HCT116 (cell line): ENCODE data around the gene C1orf52. TPM values are rescaled to one million over a fixed set of nuclear protein-coding genes. Genes with fewer than 3 reads are reported as not detected.

Experiments used
- ATAC-seq: fragments of 200-7000 bp; cut with Tn5 transposase; 2 replicates; pipeline ENCODE4 v1.9.1; 2020; ENCODE audit warnings: mild to moderate bottlenecking, moderate library complexity
- BruUV-seq: library from RNA; stranded (reverse); fragments of 400-500 nt; replicated peaks from 2 replicates; lab custom pipeline; 2021; lab: Mats Ljungman, UMichigan
- CTCF ChIA-PET: fragments of 300-600 bp; sonication (Branson Sonifier 250); formaldehyde crosslinking; loops from one replicate; lab custom pipeline; 2021; ENCODE audit warnings: antibody characterized with exemption; lab: Charles Lee
- POLR2A ChIA-PET: fragments of 300-600, 350-600 bp; sonication (Branson Sonifier 250); formaldehyde crosslinking; loops from one replicate; lab custom pipeline; 2021; ENCODE audit warnings: antibody characterized with exemption; lab: Charles Lee
- RAD21 ChIA-PET, 2 experiments: fragments of 300-600 bp; sonication (Branson Sonifier 250); formaldehyde crosslinking; loops; one replicate each; lab custom pipeline; 2023; ENCODE audit warnings: low total read pairs in 2 of 2; ENCODE audit not compliant: uncharacterized antibody in 2 of 2, unreplicated experiment in 2 of 2, low non-redundant PET in 1 of 2; lab: Charles Lee
- DNase-seq: peaks from one replicate; pipeline ENCODE4 v3.0.0-alpha.2; 2010; ENCODE audit warnings: low read depth, low spot score
- H2AFZ ChIP-seq: fragments of 200-600 bp; shearing (Covaris generic), sonication (generic); 2 replicates; pipeline ENCODE4 v1.6.1; 2017; ENCODE audit warnings: low read depth, mixed run types, mixed read lengths, antibody characterized with exemption, low read length; ENCODE audit not compliant: poor library complexity, severe bottlenecking
- H3K27ac ChIP-seq: 2 replicates; pipeline ENCODE4 v1.5.1; 2012; ENCODE audit warnings: low read depth, low read length
- H3K27me3 ChIP-seq: fragments of 200-600 bp; sonication (generic); 2 replicates; pipeline ENCODE4 v1.6.1; 2016; ENCODE audit warnings: mixed run types, low read length, mixed read lengths; ENCODE audit not compliant: insufficient read depth
- H3K36me3 ChIP-seq, 2 experiments: fragments of 200-500 bp in 1 of 2; fragments of 200-600 bp in 1 of 2; sonication (Bioruptor generic) in 1 of 2; sonication (generic) in 1 of 2; 2 replicates each; pipeline versions ENCODE4 v1.5.1 to v1.6.1; 2014 to 2016; ENCODE audit warnings: low read length in 2 of 2, inconsistent platforms in 1 of 2, mixed read lengths in 1 of 2, mixed run types in 1 of 2; ENCODE audit not compliant: insufficient read depth in 2 of 2, control insufficient read depth in 1 of 2
- H3K4me1 ChIP-seq, 2 experiments: fragments of 200-600 bp in 1 of 2; sonication (generic) in 1 of 2; 2 replicates each; pipeline versions ENCODE4 v1.5.1 to v1.6.1; 2012 to 2017; ENCODE audit warnings: low read length in 2 of 2, inconsistent platforms in 1 of 2, mild to moderate bottlenecking in 1 of 2, mixed read lengths in 1 of 2, mixed run types in 1 of 2, moderate library complexity in 1 of 2; ENCODE audit not compliant: insufficient read depth in 2 of 2, control insufficient read depth in 1 of 2
- H3K4me2 ChIP-seq: fragments of 200-600 bp; sonication (generic); 2 replicates; pipeline ENCODE4 v1.6.1; 2017; ENCODE audit warnings: mixed run types, low read length, mixed read lengths
- H3K4me3 ChIP-seq, 2 experiments: fragments of 200-600 bp in 1 of 2; sonication (generic) in 1 of 2; replicated peaks in 1 of 2; 2 replicates each; pipeline ENCODE4 v1.5.1; 2011 to 2016; ENCODE audit warnings: low read length in 2 of 2, control low read depth in 1 of 2, low read depth in 1 of 2, mild to moderate bottlenecking in 1 of 2, mixed read lengths in 1 of 2, mixed run types in 1 of 2
- H3K79me2 ChIP-seq: fragments of 200-600 bp; sonication (generic); 2 replicates; pipeline ENCODE4 v1.6.1; 2017; ENCODE audit warnings: mild to moderate bottlenecking, mixed run types, low read length, moderate library complexity, mixed read lengths; ENCODE audit not compliant: insufficient read depth
- H3K9ac ChIP-seq: fragments of 200-600 bp; sonication (generic); 2 replicates; pipeline ENCODE4 v1.6.1; 2016; ENCODE audit warnings: low read length, mixed read lengths
- H3K9me2 ChIP-seq: fragments of 200-600 bp; sonication (generic), shearing (Covaris generic); 2 replicates; pipeline ENCODE4 v1.6.1; 2017; ENCODE audit warnings: mixed run types, mild to moderate bottlenecking, moderate library complexity; ENCODE audit not compliant: insufficient read depth
- H3K9me3 ChIP-seq, 2 experiments: fragments of 200-500 bp in 1 of 2; fragments of 200-600 bp in 1 of 2; sonication (Bioruptor generic) in 1 of 2; sonication (generic) in 1 of 2; 2 replicates each; pipeline ENCODE4 v1.6.1; 2014 to 2017; ENCODE audit warnings: low read length in 2 of 2, mixed read lengths in 2 of 2, inconsistent platforms in 1 of 2, low read depth in 1 of 2, mild to moderate bottlenecking in 1 of 2, mixed run types in 1 of 2, moderate library complexity in 1 of 2; ENCODE audit not compliant: control insufficient read depth in 1 of 2, insufficient read depth in 1 of 2
- H4K20me1 ChIP-seq: fragments of 200-600 bp; sonication (generic), shearing (Covaris generic); 2 replicates; pipeline ENCODE4 v1.6.1; 2017; ENCODE audit warnings: mixed run types, mild to moderate bottlenecking, moderate library complexity; ENCODE audit not compliant: insufficient read depth
- CBX3 ChIP-seq: IDR thresholded peaks from 2 replicates; pipeline ENCODE4 v1.6.1; 2012; ENCODE audit warnings: low read depth
- CEBPB ChIP-seq: IDR thresholded peaks from 2 replicates; pipeline ENCODE4 v1.6.1; 2012; ENCODE audit warnings: low read depth
- EGR1 ChIP-seq: IDR thresholded peaks from 2 replicates; pipeline ENCODE4 v1.6.1; 2012; ENCODE audit warnings: low read depth
- ELF1 ChIP-seq: IDR thresholded peaks from 2 replicates; pipeline ENCODE4 v1.6.1; 2012; ENCODE audit warnings: low read depth, borderline replicate concordance
- EZH2phosphoT487 ChIP-seq: fragments of 200-600 bp; IDR thresholded peaks from 2 replicates; pipeline ENCODE4 v1.6.1; 2018; ENCODE audit warnings: antibody characterized with exemption, borderline replicate concordance
- FOSL1 ChIP-seq: IDR thresholded peaks from 2 replicates; pipeline ENCODE4 v1.6.1; 2012; ENCODE audit warnings: low read depth
- JUND ChIP-seq: IDR thresholded peaks from 2 replicates; pipeline ENCODE4 v1.6.1; 2012
- POLR2AphosphoS5 ChIP-seq: IDR thresholded peaks from 2 replicates; pipeline ENCODE4 v1.6.1; 2011; ENCODE audit warnings: mild to moderate bottlenecking, low read depth, low read length, moderate library complexity
- RAD21 ChIP-seq: IDR thresholded peaks from 2 replicates; pipeline ENCODE4 v1.6.1; 2012; ENCODE audit warnings: low read depth, mild to moderate bottlenecking
- SIN3A ChIP-seq: IDR thresholded peaks from 2 replicates; pipeline ENCODE4 v1.6.1; 2012; ENCODE audit warnings: low read depth
- SP1 ChIP-seq: IDR thresholded peaks from 2 replicates; pipeline ENCODE4 v1.6.1; 2012; ENCODE audit warnings: low read depth
- SRF ChIP-seq: IDR thresholded peaks from 2 replicates; pipeline ENCODE4 v1.6.1; 2012; ENCODE audit warnings: low read depth
- TCF7L2 ChIP-seq: IDR thresholded peaks from 2 replicates; pipeline ENCODE4 v1.7.0; 2011; ENCODE audit warnings: borderline replicate concordance, inconsistent platforms; ENCODE audit not compliant: insufficient read depth, insufficient read length; ENCODE audit errors: extremely low read depth
- ZNF274 ChIP-seq: fragments of 200-500 bp; sonication (Bioruptor generic); IDR thresholded peaks from 2 replicates; pipeline ENCODE4 v1.6.1; 2014; ENCODE audit warnings: mild to moderate bottlenecking, low read depth, low read length, inconsistent platforms
- intact Hi-C: fragments of 100-400 bp; cut with micrococcal nuclease; formaldehyde crosslinking; loops from 2 replicates; pipeline ENCODE4 v1.10.0; 2022
- total RNA-seq: library from RNA; stranded (reverse); gene quantifications from one replicate; pipeline ENCODE4 v1.2.1, GENCODE V29; 2021; ENCODE audit not compliant: unreplicated experiment
- TF ChIP-seq, protein P1 (sequence below): IDR thresholded peaks from 2 replicates; pipeline ENCODE4 v1.6.1; 2012
- TF ChIP-seq, protein P2 (sequence below): IDR thresholded peaks from 2 replicates; pipeline ENCODE4 v1.6.1; 2012

Gene C1orf52
- total RNA-seq, 1 experiment from 2014 or later = 23.3 TPM

DNA sequence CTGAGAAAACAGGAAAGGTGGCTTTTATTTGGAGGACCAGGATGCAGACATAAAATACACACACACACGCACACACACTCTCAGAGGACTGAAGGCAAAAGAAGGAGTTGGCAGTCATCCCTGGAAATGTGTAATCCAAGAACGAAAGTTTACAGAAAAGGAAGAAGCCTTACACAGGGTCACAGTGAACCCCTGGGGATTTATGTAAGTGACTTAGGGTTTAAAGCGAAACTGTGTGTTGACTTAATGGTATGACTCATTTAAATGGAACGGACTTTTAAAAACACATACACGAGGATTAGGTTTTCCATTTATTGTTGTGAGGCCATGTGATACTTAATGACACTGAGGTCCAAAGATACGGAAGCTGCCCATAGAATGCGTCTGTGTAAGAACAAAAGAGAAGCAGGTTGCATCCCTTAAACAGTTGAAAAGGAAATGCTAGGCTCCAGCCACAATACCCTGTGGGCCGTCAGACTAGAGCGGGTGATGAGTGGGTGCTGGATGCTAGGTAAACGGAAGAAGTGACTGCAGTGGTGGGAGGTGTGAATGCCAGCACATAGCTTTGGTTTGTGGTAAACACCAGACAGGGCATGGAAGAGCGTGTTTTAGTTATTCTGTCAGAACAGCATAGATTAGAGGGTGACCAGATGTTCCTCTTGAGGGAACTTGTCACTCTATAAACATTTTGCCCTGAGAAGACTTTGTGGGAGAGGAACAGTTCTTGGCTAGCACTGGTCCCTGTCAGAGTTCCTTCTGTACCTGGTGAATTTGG, 38.6 kb upstream of the C1orf52 start:
- H3K4me3 ChIP-seq = peak overlapping the region in 1 of 2 experiments; percentile 39; a peak in 2 of 4 replicates
- no peaks in the 10 kb centered on the region for H3K27me3 ChIP-seq
- no peaks in the 10 kb centered on the region for H3K9me3 ChIP-seq
- peak overlapping the region; percentile 19 for H3K9ac ChIP-seq
- peak; percentile 98 for TF ChIP-seq SIN3A
- TF ChIP-seq FOSL1 = peak; percentile 94
- peak; percentile 95 for TF ChIP-seq JUND
- peak; percentile 50 for TF ChIP-seq TCF7L2
- peak; percentile 86 for TF ChIP-seq SRF
- peak; percentile 91 for TF ChIP-seq SP1
- peak; percentile 87 for TF ChIP-seq CEBPB
- no peak for TF ChIP-seq ZNF274
- peak; percentile 67; the same call in 1 of the 2 replicates for TF ChIP-seq POLR2AphosphoS5
- TF ChIP-seq, protein P1, sequence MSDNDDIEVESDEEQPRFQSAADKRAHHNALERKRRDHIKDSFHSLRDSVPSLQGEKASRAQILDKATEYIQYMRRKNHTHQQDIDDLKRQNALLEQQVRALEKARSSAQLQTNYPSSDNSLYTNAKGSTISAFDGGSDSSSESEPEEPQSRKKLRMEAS = peak; percentile 91
- TF ChIP-seq EZH2phosphoT487 = no peak
- peak; percentile 42 for TF ChIP-seq RAD21
- peak; percentile 89 for TF ChIP-seq CBX3
- TF ChIP-seq EGR1 = peak; percentile 72
- TF ChIP-seq, protein P2, sequence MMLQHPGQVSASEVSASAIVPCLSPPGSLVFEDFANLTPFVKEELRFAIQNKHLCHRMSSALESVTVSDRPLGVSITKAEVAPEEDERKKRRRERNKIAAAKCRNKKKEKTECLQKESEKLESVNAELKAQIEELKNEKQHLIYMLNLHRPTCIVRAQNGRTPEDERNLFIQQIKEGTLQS = no peak
- no peak for TF ChIP-seq ELF1
- peak overlapping the region; percentile 44 for H3K27ac ChIP-seq
- peaks cover 30 to 50% of the 10 kb centered on the region in 2 experiments for H3K4me1 ChIP-seq
- intact Hi-C loops = no loop called here
- ChIA-PET RAD21 (no interaction called here), CTCF (interaction anchor here (0.9 to 2.0 kb wide), 3 partner anchors 10 to 395 kb away, joined by 3 to 9 read pairs (median 3); no protein-coding TSS in a partner anchor), POLR2A (interaction anchor here (0.9 to 1.0 kb wide), 2 partner anchors 21 to 22 kb away, joined by 3 read pairs; partner anchors contain the start of gene BCL10)
- no peaks in the 10 kb centered on the region for H3K36me3 ChIP-seq
- ATAC-seq (peak; percentile 78), DNase-seq (peak; percentile 89)
- peak overlapping the region; percentile 75 for H3K4me2 ChIP-seq
- H4K20me1 ChIP-seq = no peaks in the 10 kb centered on the region
- no peaks in the 10 kb centered on the region for H3K79me2 ChIP-seq
- TSS peak; percentile 43 for BruUV-seq
- H3K9me2 ChIP-seq = no peaks in the 10 kb centered on the region
- H2AFZ ChIP-seq = peak overlapping the region; percentile 53
